Trophoblast cell (in vitro differentiated cells and primary cell): ENCODE results near the gene SLC7A6.

Source experiments
- DNase-seq, 2 donors: peaks; one replicate each; pipeline ENCODE4 v3.0.0-alpha.2; 2016
- H2AFZ ChIP-seq: 2 replicates; pipeline ENCODE4 v1.6.1; 2013; ENCODE audit warnings: low read length, moderate library complexity, mild to moderate bottlenecking; ENCODE audit not compliant: insufficient read depth, poor library complexity
- H2AK5ac ChIP-seq: 2 replicates; pipeline ENCODE4 v1.6.1; 2013; ENCODE audit warnings: mild to moderate bottlenecking, low read length
- H2BK120ac ChIP-seq: 2 replicates; pipeline ENCODE4 v1.6.1; 2013; ENCODE audit warnings: low read length, mild to moderate bottlenecking, moderate library complexity; ENCODE audit not compliant: insufficient read depth, poor library complexity
- H2BK12ac ChIP-seq: 2 replicates; pipeline ENCODE4 v1.6.1; 2013; ENCODE audit warnings: mild to moderate bottlenecking, low read length, moderate library complexity
- H2BK5ac ChIP-seq: 2 replicates; pipeline ENCODE4 v1.6.1; 2013; ENCODE audit warnings: low read length, low read depth, moderate library complexity, mild to moderate bottlenecking; ENCODE audit not compliant: poor library complexity
- H3K14ac ChIP-seq: 2 replicates; pipeline ENCODE4 v1.6.1; 2013; ENCODE audit warnings: mild to moderate bottlenecking, low read length
- H3K18ac ChIP-seq: 2 replicates; pipeline ENCODE4 v1.6.1; 2013; ENCODE audit warnings: mild to moderate bottlenecking, low read length
- H3K23ac ChIP-seq: 2 replicates; pipeline ENCODE4 v1.6.1; 2013; ENCODE audit warnings: low read length
- H3K27ac ChIP-seq: 2 replicates; pipeline ENCODE4 v1.5.1; 2013; ENCODE audit warnings: low read depth, mild to moderate bottlenecking, inconsistent platforms, low read length, moderate library complexity
- H3K27me3 ChIP-seq: 2 replicates; pipeline ENCODE4 v1.6.1; 2013; ENCODE audit warnings: inconsistent platforms, mild to moderate bottlenecking, low read length, moderate library complexity; ENCODE audit not compliant: insufficient read depth
- H3K36me3 ChIP-seq, 2 experiments: 1 replicate in 1 of 2; 2 replicates in 1 of 2; pipeline ENCODE4 v1.6.1; 2013; ENCODE audit warnings: low read length in 2 of 2, mild to moderate bottlenecking in 2 of 2, moderate library complexity in 1 of 2; ENCODE audit not compliant: insufficient read depth in 2 of 2, control insufficient read depth in 1 of 2
- H3K4ac ChIP-seq: 2 replicates; pipeline ENCODE4 v1.6.1; 2013; ENCODE audit warnings: low read depth, mild to moderate bottlenecking, low read length, moderate library complexity
- H3K4me1 ChIP-seq, 2 experiments: 1 replicate in 1 of 2; 2 replicates in 1 of 2; pipeline ENCODE4 v1.6.1; 2013; ENCODE audit warnings: low read length in 2 of 2, mild to moderate bottlenecking in 2 of 2, moderate library complexity in 1 of 2; ENCODE audit not compliant: insufficient read depth in 2 of 2, control insufficient read depth in 1 of 2
- H3K4me2 ChIP-seq: 2 replicates; pipeline ENCODE4 v1.6.1; 2013; ENCODE audit warnings: inconsistent platforms, mild to moderate bottlenecking, low read length, moderate library complexity
- H3K4me3 ChIP-seq: 2 replicates; pipeline ENCODE4 v1.5.1; 2013; ENCODE audit warnings: mild to moderate bottlenecking, low read depth, low read length, inconsistent platforms
- H3K79me1 ChIP-seq: one replicate; pipeline ENCODE4 v1.6.1; 2013; ENCODE audit warnings: low read length
- H3K79me2 ChIP-seq: 2 replicates; pipeline ENCODE4 v1.6.1; 2013; ENCODE audit warnings: low read length, mild to moderate bottlenecking; ENCODE audit not compliant: control insufficient read depth, insufficient read depth, poor library complexity
- H3K9ac ChIP-seq: 2 replicates; pipeline ENCODE4 v1.6.1; 2013; ENCODE audit warnings: mild to moderate bottlenecking, low read length
- H3K9me3 ChIP-seq: 2 replicates; pipeline ENCODE4 v1.6.1; 2013; ENCODE audit warnings: low read depth, mild to moderate bottlenecking, control low read depth, inconsistent platforms, low read length; ENCODE audit not compliant: insufficient read depth
- H4K12ac ChIP-seq: 2 replicates; pipeline ENCODE4 v1.6.1; 2013; ENCODE audit warnings: low read depth, mild to moderate bottlenecking, low read length, moderate library complexity
- H4K8ac ChIP-seq: 2 replicates; pipeline ENCODE4 v1.6.1; 2013; ENCODE audit warnings: low read depth, mild to moderate bottlenecking, low read length, moderate library complexity
- H4K91ac ChIP-seq: one replicate; pipeline ENCODE4 v1.6.1; 2013; ENCODE audit warnings: low read depth, mild to moderate bottlenecking, low read length, moderate library complexity
- WGBS: extraction: QIAGEN DNeasy Blood & Tissue Kit; methylation state at CpG from one replicate; pipeline ENCODE4 v1.1.7; 2013; ENCODE audit warnings: missing lambda C conversion rate; ENCODE audit not compliant: insufficient read length, insufficient coverage; ENCODE audit errors: extremely low coverage; 5-methylcytosine and 5-hydroxymethylcytosine counted together

Gene SLC7A6

DNA sequence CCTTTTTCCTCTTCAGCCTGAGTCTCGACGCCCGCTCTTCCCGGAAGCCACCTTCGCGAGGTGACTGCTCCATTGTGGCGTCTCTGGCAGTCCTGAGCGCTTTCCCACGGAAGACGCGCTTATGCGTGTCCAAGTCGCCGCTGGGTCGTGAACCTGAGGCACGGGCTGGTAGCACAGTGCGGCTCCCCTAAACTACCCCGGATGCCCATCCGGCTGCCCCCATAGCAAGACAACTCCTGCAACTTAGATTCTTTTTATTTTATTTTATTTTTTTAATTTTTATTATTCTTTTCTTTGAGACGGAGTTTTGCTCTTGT, 26.3 kb upstream of the SLC7A6 start:
- H3K4me2 ChIP-seq: peak overlapping the region; percentile 55
- H2AK5ac ChIP-seq: peak overlapping the region; percentile 94
- peaks cover 0 to 2% of the 10 kb centered on the region in 2 experiments for H3K36me3 ChIP-seq
- no peak for DNase-seq
- H3K79me2 ChIP-seq: peaks cover 20% of the 10 kb centered on the region
- H3K4ac ChIP-seq: peak overlapping the region; percentile 94
- H4K8ac ChIP-seq: peak overlapping the region; percentile 98
- H3K23ac ChIP-seq: no peak overlapping the region
- H3K4me3 ChIP-seq: peak overlapping the region; percentile 40
- peak overlapping the region; percentile 98 for H4K91ac ChIP-seq
- H3K18ac ChIP-seq: peak overlapping the region; percentile 99
- H3K27me3 ChIP-seq: no peaks in the 10 kb centered on the region
- no peak overlapping the region for H3K9ac ChIP-seq
- peak overlapping the region; percentile 45 for H4K12ac ChIP-seq
- peak overlapping the region; percentile 98 for H3K14ac ChIP-seq
- H3K79me1 ChIP-seq: peaks cover 29% of the 10 kb centered on the region
- H2BK120ac ChIP-seq: peak overlapping the region; percentile 66
- WGBS: no CpG with 5 or more reads among the region's 20 CpGs
- peak overlapping the region; percentile 89 for H2AFZ ChIP-seq
- H2BK12ac ChIP-seq: peak overlapping the region; percentile 80
- H3K9me3 ChIP-seq: no peaks in the 10 kb centered on the region
- peak overlapping the region; percentile 93 for H2BK5ac ChIP-seq
- peak overlapping the region; percentile 91 for H3K27ac ChIP-seq
- peaks cover 31 to 34% of the 10 kb centered on the region in 2 experiments for H3K4me1 ChIP-seq

DNA sequence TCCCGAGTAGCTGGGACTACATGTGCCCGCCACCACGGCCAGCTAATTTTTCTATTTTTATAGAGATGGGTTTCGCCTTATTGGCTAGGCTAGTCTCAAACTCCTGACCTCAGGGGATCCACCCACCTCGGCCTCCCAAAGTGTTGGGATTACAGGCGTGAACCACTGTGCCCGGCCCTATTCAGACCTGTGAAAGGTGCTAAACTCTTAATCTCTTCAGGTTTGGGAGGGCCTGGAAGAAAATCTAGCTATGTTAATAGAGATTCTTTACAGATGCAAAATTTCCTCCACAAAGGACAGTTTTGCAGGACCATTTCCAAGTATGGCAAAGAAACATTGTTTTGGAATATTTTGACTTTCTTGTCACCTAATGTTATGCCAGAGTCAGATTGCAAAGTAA, 22.2 kb upstream of the SLC7A6 start:
- WGBS: no CpG with 5 or more reads among the region's 7 CpGs

GRCh38 chr16:68242926-68243858, 21.1 kb upstream of the SLC7A6 start:
- no CpG with 5 or more reads among the region's 9 CpGs for WGBS
- Histone ChIP-seq H3K18ac (no peak overlapping the region), H2AFZ (no peak overlapping the region), H3K79me2 (peaks cover 5% of the 10 kb centered on the region), H2BK120ac (no peak overlapping the region), H3K36me3 (no peaks in the 10 kb centered on the region), H3K4ac (no peak overlapping the region), H4K8ac (no peak overlapping the region), H3K4me2 (no peak overlapping the region), H4K91ac (no peak overlapping the region), H3K9me3 (peaks cover 2% of the 10 kb centered on the region), H2AK5ac (no peak overlapping the region), H3K79me1 (peaks cover 9% of the 10 kb centered on the region), H3K23ac (no peak overlapping the region), H3K14ac (no peak overlapping the region), H4K12ac (no peak overlapping the region), H2BK5ac (no peak overlapping the region), H3K27ac (no peak overlapping the region), H3K4me1 (peaks cover 16 to 17% of the 10 kb centered on the region in 2 experiments), H3K9ac (no peak overlapping the region), H3K27me3 (no peaks in the 10 kb centered on the region), H2BK12ac (no peak overlapping the region), H3K4me3 (no peak overlapping the region)
- DNase-seq: no peak

More for the DNA sequence above, 22.2 kb upstream of the SLC7A6 start:
- Histone ChIP-seq H3K4me2 (no peak overlapping the region), H3K18ac (no peak overlapping the region), H2BK120ac (no peak overlapping the region), H3K27me3 (no peaks in the 10 kb centered on the region), H3K36me3 (no peaks in the 10 kb centered on the region), H4K91ac (no peak overlapping the region), H3K4me3 (no peak overlapping the region), H3K9me3 (peaks cover 2% of the 10 kb centered on the region), H3K14ac (no peak overlapping the region), H2AFZ (no peak overlapping the region), H2AK5ac (no peak overlapping the region), H3K27ac (no peak overlapping the region), H3K79me1 (peaks cover 16% of the 10 kb centered on the region), H3K4ac (no peak overlapping the region), H4K8ac (no peak overlapping the region), H2BK12ac (no peak overlapping the region), H4K12ac (no peak overlapping the region), H3K4me1 (peaks cover 19 to 21% of the 10 kb centered on the region in 2 experiments), H2BK5ac (no peak overlapping the region), H3K79me2 (peaks cover 10% of the 10 kb centered on the region), H3K23ac (no peak overlapping the region), H3K9ac (no peak overlapping the region)
- DNase-seq: no peak

DNA sequence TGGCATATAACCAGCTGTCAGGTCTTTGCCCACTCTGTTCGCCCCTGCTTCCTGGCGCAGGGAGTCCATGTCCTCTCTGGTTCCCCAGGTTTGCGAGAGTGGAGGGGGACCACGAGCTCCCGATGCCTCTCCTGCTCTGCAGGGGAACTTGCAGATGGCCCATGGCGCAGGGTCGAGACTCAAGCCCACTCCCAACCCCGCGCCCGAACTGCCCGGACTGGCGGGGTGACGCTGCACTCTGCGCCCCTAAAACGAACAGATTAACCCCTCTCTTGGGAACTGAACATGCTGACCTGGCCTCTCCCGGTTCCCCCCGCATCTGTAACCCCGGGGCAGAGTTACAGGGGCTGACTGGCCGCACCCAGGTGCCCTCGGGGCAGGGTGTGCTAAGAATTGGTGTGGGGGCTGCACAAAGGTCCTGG, 19.8 kb upstream of the SLC7A6 start:
- no peak overlapping the region for H2BK12ac ChIP-seq
- H3K79me2 ChIP-seq: peaks cover 5% of the 10 kb centered on the region
- H3K23ac ChIP-seq: no peak overlapping the region
- H3K79me1 ChIP-seq: peaks cover 9% of the 10 kb centered on the region
- WGBS: no CpG with 5 or more reads among the region's 20 CpGs
- H4K91ac ChIP-seq: peak overlapping the region; percentile 7
- no peak overlapping the region for H3K4ac ChIP-seq
- H3K36me3 ChIP-seq: peaks cover 3 to 5% of the 10 kb centered on the region in 2 experiments
- H3K9me3 ChIP-seq: peaks cover 2% of the 10 kb centered on the region
- peak overlapping the region; percentile 80 for H2AFZ ChIP-seq
- peak overlapping the region; percentile 56 for H4K12ac ChIP-seq
- H4K8ac ChIP-seq: peak overlapping the region; percentile 63
- no peak overlapping the region for H3K18ac ChIP-seq
- H3K4me3 ChIP-seq: peak overlapping the region; percentile 79
- H3K27me3 ChIP-seq: no peaks in the 10 kb centered on the region
- H3K4me2 ChIP-seq: peak overlapping the region; percentile 80
- H2BK5ac ChIP-seq: no peak overlapping the region
- H3K9ac ChIP-seq: no peak overlapping the region
- H3K14ac ChIP-seq: peak overlapping the region; percentile 34
- H2AK5ac ChIP-seq: peak overlapping the region; percentile 23
- no peak overlapping the region for H2BK120ac ChIP-seq
- peaks cover 16% of the 10 kb centered on the region in 2 experiments for H3K4me1 ChIP-seq
- DNase-seq: no peak
- H3K27ac ChIP-seq: no peak overlapping the region
